ENCODE measurements around the gene VENTX. TPM values are rescaled to one million over a fixed set of nuclear protein-coding genes. Genes with fewer than 3 reads are reported as not detected.

The VENTX gene
- total RNA-seq, 1 experiment from 2014 or later: not detected

DNA sequence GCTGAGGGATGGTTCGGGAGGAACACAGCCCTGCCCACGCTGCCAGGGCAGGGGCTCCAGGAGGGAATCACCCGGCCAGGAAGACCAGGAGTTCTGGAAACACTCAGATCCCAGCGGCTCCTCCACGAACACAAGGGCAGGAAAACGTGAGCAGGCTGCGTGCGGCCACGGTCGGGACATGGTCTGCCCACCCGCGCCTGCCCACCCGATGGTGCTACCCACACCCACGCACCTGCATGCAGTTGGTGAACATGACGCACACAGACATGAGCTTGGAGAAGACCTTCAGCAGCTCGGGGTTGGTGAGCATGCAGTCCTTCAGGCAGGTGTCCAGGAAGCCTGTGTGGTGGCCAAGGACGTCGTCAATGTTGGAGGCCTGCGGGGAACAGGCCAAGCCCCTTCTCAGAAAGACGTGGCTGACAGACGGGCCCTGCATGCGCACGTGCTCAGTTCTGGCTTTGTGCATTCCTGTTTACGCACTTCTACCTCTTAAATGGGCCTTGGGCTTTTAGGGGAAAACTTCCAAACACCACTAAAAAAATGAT lies 45.3 kb downstream of the VENTX start:
- H3K9me3 Mint-ChIP-seq (ENCODE audit: low read depth, unreplicated experiment): no peaks in the 10 kb centered on the region
- H3K4me1 Mint-ChIP-seq (ENCODE audit: low read depth, unreplicated experiment): peaks cover 10% of the 10 kb centered on the region
- CTCF ChIA-PET: no interaction called here
- H3K4me3 Mint-ChIP-seq (ENCODE audit: low read depth, unreplicated experiment): no peak overlapping the region
- H3K36me3 Mint-ChIP-seq (ENCODE audit: insufficient read depth, unreplicated experiment): peaks cover 37% of the 10 kb centered on the region
- no peak overlapping the region for H3K27ac Mint-ChIP-seq (ENCODE audit: unreplicated experiment)
- TF ChIP-seq, protein P1, sequence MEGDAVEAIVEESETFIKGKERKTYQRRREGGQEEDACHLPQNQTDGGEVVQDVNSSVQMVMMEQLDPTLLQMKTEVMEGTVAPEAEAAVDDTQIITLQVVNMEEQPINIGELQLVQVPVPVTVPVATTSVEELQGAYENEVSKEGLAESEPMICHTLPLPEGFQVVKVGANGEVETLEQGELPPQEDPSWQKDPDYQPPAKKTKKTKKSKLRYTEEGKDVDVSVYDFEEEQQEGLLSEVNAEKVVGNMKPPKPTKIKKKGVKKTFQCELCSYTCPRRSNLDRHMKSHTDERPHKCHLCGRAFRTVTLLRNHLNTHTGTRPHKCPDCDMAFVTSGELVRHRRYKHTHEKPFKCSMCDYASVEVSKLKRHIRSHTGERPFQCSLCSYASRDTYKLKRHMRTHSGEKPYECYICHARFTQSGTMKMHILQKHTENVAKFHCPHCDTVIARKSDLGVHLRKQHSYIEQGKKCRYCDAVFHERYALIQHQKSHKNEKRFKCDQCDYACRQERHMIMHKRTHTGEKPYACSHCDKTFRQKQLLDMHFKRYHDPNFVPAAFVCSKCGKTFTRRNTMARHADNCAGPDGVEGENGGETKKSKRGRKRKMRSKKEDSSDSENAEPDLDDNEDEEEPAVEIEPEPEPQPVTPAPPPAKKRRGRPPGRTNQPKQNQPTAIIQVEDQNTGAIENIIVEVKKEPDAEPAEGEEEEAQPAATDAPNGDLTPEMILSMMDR (IDR thresholded peaks at IDR 0.05; ENCODE audit: unreplicated experiment): no peak
- no peak for DNase-seq
- no peaks in the 10 kb centered on the region for H3K27me3 Mint-ChIP-seq (ENCODE audit: unreplicated experiment)
- BruUV-seq (replicated peaks): no TSS peak
- intact Hi-C loops (cut with micrococcal nuclease; ENCODE audit: unreplicated experiment): no loop called here

DNA sequence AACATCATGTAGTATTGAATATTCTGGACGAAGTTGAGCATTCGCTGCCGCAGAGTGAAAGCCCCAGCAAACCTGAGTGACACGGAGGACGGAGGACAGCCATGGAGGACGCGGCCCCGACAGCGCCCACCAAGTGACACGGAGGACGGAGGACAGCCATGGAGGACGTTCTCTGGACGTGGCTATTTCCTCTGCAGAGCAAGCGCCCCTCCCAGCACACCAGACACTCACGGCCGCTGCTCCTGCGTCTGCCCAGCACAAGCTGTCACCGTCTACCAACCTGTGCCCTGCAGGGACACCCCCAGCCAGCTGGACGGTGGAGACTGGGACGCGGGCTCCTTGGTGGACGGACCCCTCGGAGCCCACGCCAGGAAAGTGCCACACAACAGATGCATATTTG lies 46.3 kb downstream of the VENTX start:
- BruUV-seq (replicated peaks): no TSS peak
- Mint-ChIP-seq H3K27me3 (ENCODE audit: unreplicated experiment) (no peaks in the 10 kb centered on the region), H3K27ac (ENCODE audit: unreplicated experiment) (no peak overlapping the region), H3K4me1 (ENCODE audit: low read depth, unreplicated experiment) (no peaks in the 10 kb centered on the region), H3K4me3 (ENCODE audit: low read depth, unreplicated experiment) (no peak overlapping the region), H3K9me3 (ENCODE audit: low read depth, unreplicated experiment) (no peaks in the 10 kb centered on the region), H3K36me3 (ENCODE audit: insufficient read depth, unreplicated experiment) (peaks cover 37% of the 10 kb centered on the region)
- no peak for DNase-seq
- TF ChIP-seq, protein P1 (IDR thresholded peaks at IDR 0.05; ENCODE audit: unreplicated experiment): no peak
- CTCF ChIA-PET: no interaction called here
- intact Hi-C loops (cut with micrococcal nuclease; ENCODE audit: unreplicated experiment): no loop called here

DNA sequence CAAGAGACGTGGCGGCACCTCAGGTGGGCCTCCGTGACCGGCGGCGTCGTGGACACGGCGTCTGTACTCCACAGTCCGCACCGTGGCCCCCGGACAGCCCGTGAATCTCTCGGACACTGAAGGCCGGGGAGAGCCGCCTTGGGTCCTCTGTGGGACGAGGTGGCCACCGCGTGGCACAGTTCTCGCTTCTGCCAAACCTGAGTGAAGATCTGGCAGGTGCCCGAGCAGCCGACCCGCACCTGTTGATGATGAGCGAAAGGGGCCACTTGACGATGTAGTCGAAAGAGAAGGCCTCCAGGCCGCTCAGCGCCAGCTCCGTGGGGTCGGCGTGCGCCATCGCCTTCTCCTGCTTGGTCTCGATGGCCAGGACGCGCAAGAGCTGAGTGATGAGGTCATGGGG lies 47.6 kb downstream of the VENTX start:
- no peaks in the 10 kb centered on the region for H3K4me1 Mint-ChIP-seq (ENCODE audit: low read depth, unreplicated experiment)
- H3K36me3 Mint-ChIP-seq (ENCODE audit: insufficient read depth, unreplicated experiment): peaks cover 38% of the 10 kb centered on the region
- H3K27me3 Mint-ChIP-seq (ENCODE audit: unreplicated experiment): no peaks in the 10 kb centered on the region
- no peak overlapping the region for H3K27ac Mint-ChIP-seq (ENCODE audit: unreplicated experiment)
- TF ChIP-seq, protein P1 (IDR thresholded peaks at IDR 0.05; ENCODE audit: unreplicated experiment): no peak
- no TSS peak for BruUV-seq (replicated peaks)
- intact Hi-C loops (cut with micrococcal nuclease; ENCODE audit: unreplicated experiment): no loop called here
- no peak overlapping the region for H3K4me3 Mint-ChIP-seq (ENCODE audit: low read depth, unreplicated experiment)
- CTCF ChIA-PET: no interaction called here
- H3K9me3 Mint-ChIP-seq (ENCODE audit: low read depth, unreplicated experiment): no peaks in the 10 kb centered on the region
- DNase-seq: no peak

DNA sequence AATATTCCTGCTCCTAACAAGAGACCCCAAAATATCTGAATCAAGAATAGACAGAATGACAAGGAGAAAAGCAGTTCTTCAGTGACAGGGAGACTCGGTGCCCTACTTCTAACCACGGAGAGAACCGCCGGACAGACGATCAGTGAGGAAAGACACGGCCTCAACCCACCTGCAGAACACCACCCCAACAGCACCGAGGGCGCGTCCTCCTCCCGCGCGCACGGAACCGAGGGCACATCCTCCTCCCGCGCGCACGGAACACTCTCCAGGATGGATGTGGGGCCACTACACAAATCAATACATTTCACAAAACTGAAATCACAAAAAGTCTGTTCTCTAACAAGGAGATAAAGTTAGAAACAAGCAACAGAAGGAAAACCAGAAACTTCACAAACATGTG lies 48.7 kb downstream of the VENTX start:
- H3K27me3 Mint-ChIP-seq (ENCODE audit: unreplicated experiment): no peaks in the 10 kb centered on the region
- TF ChIP-seq, protein P1 (IDR thresholded peaks at IDR 0.05; ENCODE audit: unreplicated experiment): no peak
- CTCF ChIA-PET: no interaction called here
- no peaks in the 10 kb centered on the region for H3K4me1 Mint-ChIP-seq (ENCODE audit: low read depth, unreplicated experiment)
- peaks cover 43% of the 10 kb centered on the region for H3K36me3 Mint-ChIP-seq (ENCODE audit: insufficient read depth, unreplicated experiment)
- no peak for DNase-seq
- no TSS peak for BruUV-seq (replicated peaks)
- H3K4me3 Mint-ChIP-seq (ENCODE audit: low read depth, unreplicated experiment): no peak overlapping the region
- no peaks in the 10 kb centered on the region for H3K9me3 Mint-ChIP-seq (ENCODE audit: low read depth, unreplicated experiment)
- no peak overlapping the region for H3K27ac Mint-ChIP-seq (ENCODE audit: unreplicated experiment)
- intact Hi-C loops (cut with micrococcal nuclease; ENCODE audit: unreplicated experiment): no loop called here

Data from Calu3 (cell line).